NK-92 treated with Interleukin-12 subunit alpha and Interleukin-12 subunit beta, amount 100 ng/mL, for 24 hours (cell line): ENCODE measurements around the gene LARP4.
"Not testable (repeated sequence)": the region's sequence is repeated elsewhere in the genome, so short reads cannot be mapped to it uniquely, and the experiment has no call there.

ENCODE experiments used
- DNase-seq: peaks from one replicate; lab custom pipeline; 2025; lab: John Stamatoyannopoulos, UW

LARP4 gene

GRCh38 chr12:50401500-50402081 is 906 bp downstream of the LARP4 start:
- no peak for DNase-seq

- DNase-seq, result no peak
Measured at GRCh38 chr12:50402264-50403000, 1.7 kb downstream of the LARP4 start.

- no peak for DNase-seq
Measured at GRCh38 chr12:50403001-50403440, 2.3 kb downstream of the LARP4 start.

GRCh38 chr12:50404307-50404706 is 3.6 kb downstream of the LARP4 start:
- no peak for DNase-seq

- no peak for DNase-seq
Measured at GRCh38 chr12:50411051-50411660, 10.5 kb downstream of the LARP4 start.

- no peak for DNase-seq
Measured at GRCh38 chr12:50415899-50416479, 15.3 kb downstream of the LARP4 start.

GRCh38 chr12:50419112-50419909 is 18.6 kb downstream of the LARP4 start:
- no peak for DNase-seq

GRCh38 chr12:50422855-50423254 is 22.2 kb downstream of the LARP4 start:
- not testable (repeated sequence) for DNase-seq

- not testable (repeated sequence) for DNase-seq
Measured at GRCh38 chr12:50423342-50423741, 22.7 kb downstream of the LARP4 start.

GRCh38 chr12:50425589-50426258 is 25.0 kb downstream of the LARP4 start:
- no peak for DNase-seq

- DNase-seq, result not testable (repeated sequence)
Measured at GRCh38 chr12:50431656-50432055, 31.0 kb downstream of the LARP4 start.

GRCh38 chr12:50440288-50440687 is 39.6 kb downstream of the LARP4 start:
- no peak for DNase-seq

GRCh38 chr12:50441763-50442162 is 41.1 kb downstream of the LARP4 start:
- DNase-seq, result no peak

- no peak for DNase-seq
Measured at GRCh38 chr12:50442178-50442908, 41.7 kb downstream of the LARP4 start.

GRCh38 chr12:50449671-50450070 is 49.0 kb downstream of the LARP4 start:
- not testable (repeated sequence) for DNase-seq

- no peak for DNase-seq
Measured at GRCh38 chr12:50452795-50453194, 52.1 kb downstream of the LARP4 start.

GRCh38 chr12:50453872-50454271 is 53.2 kb downstream of the LARP4 start:
- no peak for DNase-seq

GRCh38 chr12:50458606-50459005 is 57.9 kb downstream of the LARP4 start:
- DNase-seq, result no peak

- no peak for DNase-seq
Measured at GRCh38 chr12:50467439-50467838, 66.8 kb downstream of the LARP4 start.

- no peak for DNase-seq
Measured at GRCh38 chr12:50477241-50477832, 76.7 kb downstream of the LARP4 start.
